ENCODE measurements around the gene LLGL2. TPM values are rescaled to one million over a fixed set of nuclear protein-coding genes. Genes with fewer than 3 reads are reported as not detected.

LLGL2 gene
- total and polyA plus RNA-seq, 2 donors (not counting 1 experiment from before 2014, with no cell fraction given) = 0.03 to 0.33 TPM

- Histone ChIP-seq H3K27me3 (ENCODE audit: control insufficient read depth, insufficient read depth, low read length) (peaks cover 4% of the 10 kb centered on the region), H3K36me3 (ENCODE audit: control insufficient read depth, insufficient read depth, low read length) (no peaks in the 10 kb centered on the region), H3K4me2 (ENCODE audit: extremely low read depth, insufficient read depth, low read length) (no peak overlapping the region), H4K20me1 (ENCODE audit: control insufficient read depth, extremely low read depth, insufficient read depth, low read length) (no peaks in the 10 kb centered on the region), H2AFZ (ENCODE audit: low read length) (no peak overlapping the region), H3K27ac (ENCODE audit: insufficient read depth, low read length) (no peak overlapping the region), H3K4me1 (ENCODE audit: control insufficient read depth, extremely low read depth, insufficient read depth, low read length) (no peaks in the 10 kb centered on the region), H3K9ac (ENCODE audit: insufficient read depth, low read length) (no peak overlapping the region), H3K9me3 (ENCODE audit: control insufficient read depth, insufficient read depth, low read depth, low read length) (no peaks in the 10 kb centered on the region), H3K4me3 (replicated peaks in 1 of 4; ENCODE audit: control extremely low read depth in 1 of 4, insufficient read depth in 1 of 4, low read depth in 3 of 4, low read length in 4 of 4) (no peak overlapping the region), H3K79me2 (ENCODE audit: control insufficient read depth, insufficient read depth, low read length) (no peaks in the 10 kb centered on the region)
- no peak for DNase-seq (ENCODE audit: low read depth in 2 of 2)
- TF ChIP-seq EZH2 (IDR thresholded peaks at IDR 0.05; ENCODE audit: low read length, missing control alignments) = no peak
- no peak for TF ChIP-seq CTCF (conservative IDR thresholded peaks at IDR 0.05 in 1 of 2, IDR thresholded peaks at IDR 0.05 in 1 of 2; ENCODE audit: low read depth in 1 of 2, low read length in 2 of 2)
Observed at GRCh38 chr17:75544250-75544649, 18.8 kb downstream of the LLGL2 start.

GRCh38 chr17:75546181-75546580, 20.7 kb downstream of the LLGL2 start:
- H3K9ac ChIP-seq (ENCODE audit: insufficient read depth, low read length) = no peak overlapping the region
- no peak overlapping the region for H3K27ac ChIP-seq (ENCODE audit: insufficient read depth, low read length)
- no peak overlapping the region for H3K4me3 ChIP-seq (replicated peaks in 1 of 4; ENCODE audit: control extremely low read depth in 1 of 4, insufficient read depth in 1 of 4, low read depth in 3 of 4, low read length in 4 of 4)
- H3K27me3 ChIP-seq (ENCODE audit: control insufficient read depth, insufficient read depth, low read length) = peaks cover 4% of the 10 kb centered on the region
- H3K9me3 ChIP-seq (ENCODE audit: control insufficient read depth, insufficient read depth, low read depth, low read length) = no peaks in the 10 kb centered on the region
- H4K20me1 ChIP-seq (ENCODE audit: control insufficient read depth, extremely low read depth, insufficient read depth, low read length) = no peaks in the 10 kb centered on the region
- H3K36me3 ChIP-seq (ENCODE audit: control insufficient read depth, insufficient read depth, low read length) = no peaks in the 10 kb centered on the region
- no peak overlapping the region for H2AFZ ChIP-seq (ENCODE audit: low read length)
- DNase-seq (ENCODE audit: low read depth in 2 of 2) = no peak
- no peaks in the 10 kb centered on the region for H3K79me2 ChIP-seq (ENCODE audit: control insufficient read depth, insufficient read depth, low read length)
- TF ChIP-seq EZH2 (IDR thresholded peaks at IDR 0.05; ENCODE audit: low read length, missing control alignments) = no peak
- no peak for TF ChIP-seq CTCF (conservative IDR thresholded peaks at IDR 0.05 in 1 of 2, IDR thresholded peaks at IDR 0.05 in 1 of 2; ENCODE audit: low read depth in 1 of 2, low read length in 2 of 2)
- no peaks in the 10 kb centered on the region for H3K4me1 ChIP-seq (ENCODE audit: control insufficient read depth, extremely low read depth, insufficient read depth, low read length)
- H3K4me2 ChIP-seq (ENCODE audit: extremely low read depth, insufficient read depth, low read length) = no peak overlapping the region

- Histone ChIP-seq H3K4me1 (ENCODE audit: control insufficient read depth, extremely low read depth, insufficient read depth, low read length) (no peaks in the 10 kb centered on the region), H3K4me2 (ENCODE audit: extremely low read depth, insufficient read depth, low read length) (no peak overlapping the region), H2AFZ (ENCODE audit: low read length) (no peak overlapping the region), H3K9ac (ENCODE audit: insufficient read depth, low read length) (no peak overlapping the region), H3K27ac (ENCODE audit: insufficient read depth, low read length) (no peak overlapping the region), H4K20me1 (ENCODE audit: control insufficient read depth, extremely low read depth, insufficient read depth, low read length) (no peaks in the 10 kb centered on the region), H3K36me3 (ENCODE audit: control insufficient read depth, insufficient read depth, low read length) (no peaks in the 10 kb centered on the region), H3K27me3 (ENCODE audit: control insufficient read depth, insufficient read depth, low read length) (peaks cover 4% of the 10 kb centered on the region), H3K4me3 (replicated peaks in 1 of 4; ENCODE audit: control extremely low read depth in 1 of 4, insufficient read depth in 1 of 4, low read depth in 3 of 4, low read length in 4 of 4) (no peak overlapping the region), H3K9me3 (ENCODE audit: control insufficient read depth, insufficient read depth, low read depth, low read length) (no peaks in the 10 kb centered on the region), H3K79me2 (ENCODE audit: control insufficient read depth, insufficient read depth, low read length) (no peaks in the 10 kb centered on the region)
- TF ChIP-seq EZH2 (IDR thresholded peaks at IDR 0.05; ENCODE audit: low read length, missing control alignments) (no peak), CTCF (conservative IDR thresholded peaks at IDR 0.05 in 1 of 2, IDR thresholded peaks at IDR 0.05 in 1 of 2; ENCODE audit: low read depth in 1 of 2, low read length in 2 of 2) (no peak)
- DNase-seq (ENCODE audit: low read depth in 2 of 2) = no peak
Observed at GRCh38 chr17:75547091-75547490, 21.6 kb downstream of the LLGL2 start.
